T-helper 1 cell treated with Interleukin-12 subunit alpha and Interleukin-12 subunit beta and Interleukin-4 antibody, amounts not matched to agents 30 ng/mL and 1 ng/mL, for 36 hours (primary cell): ENCODE results near the gene PRKAR2B. TPM values are rescaled to one million over a fixed set of nuclear protein-coding genes. Genes with fewer than 3 reads are reported as not detected.
"Not testable (repeated sequence)": the region's sequence is repeated elsewhere in the genome, so short reads cannot be mapped to it uniquely, and the experiment has no call there.

Source experiments
- intact Hi-C: fragments of 100-400 bp; cut with micrococcal nuclease; formaldehyde crosslinking; loops from one replicate; pipeline ENCODE4 v1.15.1; 2024
- total RNA-seq: library from RNA; stranded (reverse); gene quantifications from 2 replicates; pipeline ENCODE4 v1.2.3, GENCODE V29; 2022

Gene PRKAR2B
- total RNA-seq, 1 donor from 2014 or later, result 1.1 TPM

DNA sequence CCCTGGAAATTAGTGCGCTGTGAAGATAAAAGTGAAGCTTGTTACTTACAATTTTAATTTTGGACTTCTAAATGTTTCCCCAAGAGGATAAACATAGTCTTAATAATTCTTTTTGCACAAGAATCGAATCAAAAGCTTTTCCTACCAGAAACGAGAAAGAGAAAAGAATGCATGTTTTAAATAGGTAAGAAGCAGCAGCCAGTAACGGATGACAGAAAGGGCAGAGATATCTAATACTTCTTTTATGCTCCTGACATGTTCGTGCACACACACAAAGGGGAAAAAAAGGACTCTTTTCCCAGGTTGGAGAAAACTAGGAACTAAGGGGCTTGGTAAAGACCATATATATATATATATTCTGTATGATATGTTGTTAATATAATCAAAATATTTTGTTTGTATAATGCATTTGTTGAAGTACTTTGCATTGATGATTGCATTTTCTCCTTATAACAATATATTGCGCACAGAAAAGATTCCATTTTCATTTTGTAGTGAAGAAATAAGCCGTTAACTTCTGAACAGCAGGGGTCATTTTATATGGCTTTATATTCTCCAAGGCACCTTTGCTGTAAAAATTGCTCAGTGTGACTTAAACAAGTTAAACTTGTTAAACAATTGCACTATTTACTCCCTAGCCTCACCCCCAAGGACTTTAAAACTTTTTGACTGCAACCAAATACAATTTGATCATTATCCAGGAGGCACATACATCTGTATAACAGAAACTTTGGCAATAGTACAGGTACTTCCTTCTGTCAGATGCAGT lies 2.2 kb downstream of the PRKAR2B start:
- intact Hi-C loops, result loop anchor here (10.0 kb wide), 1 partner anchor 698 kb away; the partner anchor contains the start of gene CBLL1

DNA sequence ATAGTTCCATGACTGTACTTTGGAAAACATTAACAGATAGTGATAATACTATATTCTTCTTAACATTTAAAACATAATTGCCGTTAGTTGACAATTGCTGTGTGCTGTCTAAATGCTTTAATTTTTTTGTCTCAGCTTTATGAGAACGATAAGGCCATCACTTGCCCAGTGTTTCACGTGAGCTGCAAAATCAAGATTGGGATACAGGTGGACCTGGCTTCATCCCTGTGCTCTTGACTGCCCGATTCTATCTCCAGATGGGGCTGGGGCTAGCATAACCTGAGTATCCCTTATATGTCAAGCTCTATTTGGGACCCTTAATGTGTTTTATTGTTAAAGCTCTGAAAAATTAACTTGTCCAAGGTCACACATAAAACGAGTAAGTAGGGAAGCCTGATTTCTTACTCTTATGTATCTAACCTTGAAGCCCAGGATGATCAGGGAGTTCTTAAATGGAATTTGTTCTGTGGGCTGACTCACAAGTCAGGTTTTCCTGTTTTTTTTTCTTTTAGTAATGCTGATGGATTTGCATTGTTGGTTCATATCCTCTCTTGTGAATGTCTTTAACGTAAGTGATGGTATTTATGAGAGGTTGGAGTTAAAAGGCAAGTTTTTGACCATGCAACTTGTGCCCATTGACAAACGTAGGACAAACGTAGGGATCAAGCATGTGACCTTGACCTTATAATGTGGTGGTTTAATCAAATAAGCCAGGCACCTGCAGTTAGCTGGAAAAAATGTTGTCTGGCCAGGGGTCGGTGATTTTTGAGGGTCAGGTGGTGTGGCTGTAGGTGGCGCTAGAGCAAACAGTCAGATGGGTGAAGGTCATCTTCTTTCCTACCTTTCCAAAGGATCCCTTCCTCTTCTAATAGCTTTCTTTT lies 3.6 kb downstream of the PRKAR2B start:
- intact Hi-C loops, result loop anchor here (10.0 kb wide), 1 partner anchor 697 kb away; the partner anchor contains the start of gene CBLL1

DNA sequence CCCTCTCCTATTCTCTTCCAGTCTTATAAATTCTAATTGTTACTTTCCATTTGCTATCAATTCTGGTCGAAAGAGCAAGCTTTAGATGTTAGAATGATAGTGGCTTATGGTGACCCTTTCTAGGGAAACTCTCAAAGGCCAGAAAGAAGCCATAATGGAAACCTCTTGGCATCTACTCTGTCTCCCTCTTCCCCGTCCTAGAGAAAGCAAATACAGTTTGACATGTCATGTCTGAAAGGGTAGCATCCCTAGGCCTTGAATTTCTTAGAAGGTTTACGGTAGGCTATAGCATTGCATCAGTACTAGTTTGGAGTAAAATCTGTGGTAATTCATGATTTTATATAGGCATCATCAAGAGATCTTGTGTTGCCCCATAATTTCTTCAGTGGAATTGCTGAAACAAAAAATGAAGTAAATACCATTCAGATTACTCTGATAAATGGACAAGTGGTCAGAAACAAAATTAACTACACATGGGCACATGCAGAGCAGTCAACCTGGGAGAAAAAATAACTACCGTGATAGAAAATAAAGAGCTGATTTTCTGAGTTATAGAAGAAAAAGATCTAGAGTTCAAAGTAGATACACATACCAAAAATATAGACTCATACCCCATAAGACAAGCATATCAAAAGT lies 4.4 kb downstream of the PRKAR2B start:
- intact Hi-C loops, result loop anchor here (10.0 kb wide), 1 partner anchor 696 kb away; the partner anchor contains the start of gene CBLL1

DNA sequence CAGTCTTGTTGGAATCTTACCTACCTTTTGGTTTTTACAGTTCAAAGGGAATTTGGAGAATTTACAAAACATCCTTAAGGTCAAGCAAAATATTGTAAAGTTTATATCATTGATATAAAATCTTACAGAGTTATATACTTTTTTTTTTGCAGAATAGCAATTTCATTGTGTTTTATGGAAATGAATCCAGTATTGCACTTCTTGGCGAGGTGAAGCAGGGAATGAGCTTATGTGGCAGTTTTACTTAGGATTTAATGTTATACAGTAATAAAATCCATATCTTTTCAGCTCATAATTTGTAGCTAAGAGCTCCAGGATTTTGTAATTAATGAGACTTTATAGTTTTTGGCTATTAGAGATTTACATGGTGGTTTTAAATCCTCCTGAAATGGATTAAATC lies 5.0 kb downstream of the PRKAR2B start:
- intact Hi-C loops, result loop anchor here (10.0 kb wide), 1 partner anchor 695 kb away; the partner anchor contains the start of gene CBLL1

- intact Hi-C loops, result loop anchor here (10.0 kb wide), 1 partner anchor 695 kb away; the partner anchor contains the start of gene CBLL1
Observed at GRCh38 chr7:107049971-107050532, 5.5 kb downstream of the PRKAR2B start.

DNA sequence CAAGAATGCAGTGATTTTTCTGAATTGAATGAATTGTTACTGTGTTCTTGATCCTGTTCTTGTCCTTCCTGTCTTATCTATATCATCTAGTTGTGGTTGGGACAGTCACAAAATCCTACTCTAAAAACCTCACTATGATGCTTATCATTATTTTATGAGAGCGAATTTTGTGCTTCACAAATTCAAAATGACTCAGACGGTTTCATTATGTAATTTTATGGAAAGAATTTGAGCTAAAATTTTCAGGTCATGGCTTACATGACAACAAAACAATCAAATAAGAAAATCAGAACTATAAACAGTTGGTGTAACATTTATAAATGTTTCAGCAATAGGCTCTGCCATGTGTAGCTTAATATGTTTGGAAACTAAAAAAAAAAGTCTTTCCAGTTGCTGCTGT lies 6.9 kb downstream of the PRKAR2B start:
- intact Hi-C loops, result no loop called here

DNA sequence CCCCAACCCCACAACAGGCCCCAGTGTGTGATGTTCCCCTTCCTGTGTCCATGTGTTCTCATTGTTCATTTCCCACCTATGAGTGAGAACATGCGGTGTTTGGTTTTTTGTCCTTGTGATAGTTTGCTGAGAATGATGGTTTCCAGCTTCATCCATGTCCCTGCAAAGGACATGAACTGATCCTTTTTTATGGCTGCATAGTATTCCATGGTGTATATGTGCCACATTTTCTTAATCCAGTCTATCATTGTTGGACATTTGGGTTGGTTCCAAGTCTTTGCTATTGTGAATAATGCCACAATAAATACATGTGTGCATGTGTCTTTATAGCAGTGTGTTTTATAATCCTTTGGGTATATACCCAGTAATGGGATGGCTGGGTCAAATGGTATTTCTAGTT lies 10.5 kb downstream of the PRKAR2B start:
- intact Hi-C loops, result not testable (repeated sequence)

GRCh38 chr7:107056058-107056457 lies 11.6 kb downstream of the PRKAR2B start:
- intact Hi-C loops, result not testable (repeated sequence)

- intact Hi-C loops, result no loop called here
Observed at GRCh38 chr7:107056728-107057473, 12.4 kb downstream of the PRKAR2B start.

- intact Hi-C loops, result no loop called here
Observed at GRCh38 chr7:107057474-107057833, 12.9 kb downstream of the PRKAR2B start.

- intact Hi-C loops, result no loop called here
Observed at GRCh38 chr7:107059468-107059867, 15.0 kb downstream of the PRKAR2B start.

- intact Hi-C loops, result no loop called here
Observed at GRCh38 chr7:107063245-107064120, 19.0 kb downstream of the PRKAR2B start.

- intact Hi-C loops, result no loop called here
Observed at GRCh38 chr7:107064255-107064654, 19.8 kb downstream of the PRKAR2B start.

DNA sequence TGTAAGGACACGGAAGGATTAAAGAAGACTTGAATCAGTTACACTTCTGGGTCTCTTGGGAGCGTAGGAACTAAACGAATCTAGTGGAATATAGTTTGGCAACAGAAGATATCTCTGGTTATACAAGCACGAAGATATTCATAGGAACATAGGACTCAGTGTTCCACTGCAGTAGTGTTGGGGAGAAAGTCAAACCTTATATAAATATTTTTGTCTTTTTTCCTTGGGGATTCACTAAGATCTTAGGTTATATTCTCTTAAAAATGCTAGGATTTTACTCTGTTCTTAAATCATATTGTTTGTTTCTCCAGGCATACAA lies 21.4 kb downstream of the PRKAR2B start:
- intact Hi-C loops, result no loop called here

DNA sequence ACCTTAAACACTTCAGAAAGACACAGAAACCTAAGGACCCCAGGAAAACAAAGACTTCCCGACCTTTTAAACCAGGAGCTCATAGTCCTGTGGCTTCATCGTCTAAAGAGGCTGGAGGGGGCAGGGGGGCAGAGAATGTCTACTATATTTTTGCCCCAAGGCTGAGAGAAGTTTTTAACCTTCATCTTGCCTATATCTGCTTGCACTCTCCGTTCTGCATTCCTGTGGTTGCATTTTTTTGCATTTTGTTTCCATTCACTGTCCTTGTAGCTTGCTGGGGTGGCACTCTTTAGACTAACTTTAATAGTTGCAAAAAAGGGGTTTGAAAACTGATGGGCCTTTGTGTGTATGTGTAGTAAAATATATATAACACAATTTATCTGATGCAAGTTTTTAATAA lies 23.7 kb downstream of the PRKAR2B start:
- intact Hi-C loops, result no loop called here

DNA sequence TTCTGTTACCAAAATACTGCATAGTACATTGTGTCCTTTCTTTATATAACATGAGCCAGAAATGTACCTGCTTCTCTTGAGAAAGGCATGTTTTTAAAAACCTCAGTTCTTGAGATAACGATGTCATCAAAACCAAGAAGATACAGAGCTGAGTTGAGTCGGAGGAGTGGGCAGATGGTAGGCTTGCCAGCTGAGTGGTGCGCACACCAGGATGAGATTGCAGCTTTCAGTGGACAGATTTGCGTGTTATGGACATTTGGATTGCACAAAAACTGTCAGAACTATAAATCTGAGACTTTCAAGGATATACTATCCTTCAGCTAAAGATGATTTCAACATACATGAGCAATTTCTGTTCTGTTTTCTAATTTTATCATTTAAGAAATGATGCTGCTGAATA lies 25.0 kb downstream of the PRKAR2B start:
- intact Hi-C loops, result no loop called here

DNA sequence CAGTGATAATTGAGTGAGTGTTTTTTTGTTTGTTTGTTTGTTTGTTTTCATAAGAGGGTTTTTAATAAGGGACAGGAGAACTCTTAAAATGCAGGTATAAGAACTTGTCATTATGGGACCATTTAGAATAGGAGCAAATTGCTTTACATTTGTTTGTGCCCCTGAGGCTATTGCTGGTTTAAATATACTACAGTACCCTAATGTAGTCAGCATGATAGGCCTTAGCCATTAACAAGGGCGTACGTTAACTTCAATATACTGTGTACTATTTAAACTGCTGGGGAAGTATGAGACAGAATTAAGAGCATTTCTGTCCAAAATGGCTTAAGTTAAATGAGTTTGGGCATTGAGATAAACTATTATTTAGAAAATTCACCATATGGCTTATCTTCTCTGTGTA lies 26.2 kb downstream of the PRKAR2B start:
- intact Hi-C loops, result no loop called here

DNA sequence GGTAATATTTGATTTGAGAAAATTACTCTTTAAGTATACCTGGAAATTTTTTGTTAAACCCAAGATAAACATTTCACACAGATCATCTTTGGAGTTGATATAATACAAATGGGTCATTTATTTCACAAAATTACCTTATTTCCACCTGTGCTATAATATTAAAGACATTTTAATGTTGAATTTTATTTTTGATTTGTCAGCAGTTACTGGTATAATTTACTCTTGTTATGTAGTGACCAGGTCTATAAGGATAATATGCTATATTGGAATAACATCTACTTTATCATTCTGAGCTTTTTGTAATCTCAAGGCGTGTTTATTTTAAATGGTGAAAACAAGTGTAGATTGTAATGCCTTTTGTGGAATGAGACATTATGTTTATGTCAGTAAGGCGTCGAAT lies 26.6 kb downstream of the PRKAR2B start:
- intact Hi-C loops, result no loop called here

GRCh38 chr7:107072133-107072532 lies 27.6 kb downstream of the PRKAR2B start:
- intact Hi-C loops, result no loop called here
